ENCODE measurements around the gene CEMIP. TPM values are rescaled to one million over a fixed set of nuclear protein-coding genes. Genes with fewer than 3 reads are reported as not detected.
A peak's percentile ranks its signal among the peaks of the same experiment; 100 is the strongest.

Gene CEMIP
- total RNA-seq, 4 donors from 2014 or later, result 0.11 to 2.0 (median 0.98) TPM

GRCh38 chr15:80967991-80968510 lies 188.9 kb downstream of the CEMIP start:
- Histone ChIP-seq H3K27ac (peak overlapping the region in 2 of 3 donors; percentile 1 to 20), H3K4me1 (peaks cover 7 to 19% of the 10 kb centered on the region in 2 donors)
- intact Hi-C loops (cut with DNase I), result loop anchor here (5.0 to 10.0 kb wide), 2 partner anchors 403 to 516 kb away; no protein-coding TSS in a partner anchor

GRCh38 chr15:80969316-80969715 lies 190.1 kb downstream of the CEMIP start:
- Histone ChIP-seq H3K36me3 (peaks cover 8 to 9% of the 10 kb centered on the region in 2 donors), H3K9me3 (no peaks in the 10 kb centered on the region), H3K27me3 (no peaks in the 10 kb centered on the region), H3K27ac (no peak overlapping the region), H3K4me1 (peaks cover 19 to 31% of the 10 kb centered on the region in 2 donors), H3K4me3 (replicated peaks in 1 of 3) (no peak overlapping the region)
- 67 to 85% methylated on average over 2 to 7 of the region's 7 CpGs for WGBS, 2 donors
- TF ChIP-seq POLR2A (IDR thresholded peaks at IDR 0.05), result no peak
- no peak for TF ChIP-seq CTCF (IDR thresholded peaks at IDR 0.05)
- DNase-seq, result no peak
- intact Hi-C loops (cut with DNase I), result loop anchor here (5.0 to 10.0 kb wide), 2 partner anchors 405 to 517 kb away; no protein-coding TSS in a partner anchor

More at GRCh38 chr15:80967991-80968510, 188.9 kb downstream of the CEMIP start:
- Histone ChIP-seq H3K36me3 (peaks cover 8 to 9% of the 10 kb centered on the region in 2 donors), H3K9me3 (no peaks in the 10 kb centered on the region), H3K27me3 (no peaks in the 10 kb centered on the region), H3K4me3 (replicated peaks in 1 of 3) (no peak overlapping the region)
- WGBS, 2 donors, result 90 to 93% methylated on average over 3 to 4 of the region's 4 CpGs
- DNase-seq, result no peak
- TF ChIP-seq POLR2A (IDR thresholded peaks at IDR 0.05) (no peak), CTCF (IDR thresholded peaks at IDR 0.05) (no peak)

- Histone ChIP-seq H3K9me3 (no peaks in the 10 kb centered on the region), H3K4me3 (replicated peaks in 1 of 3) (no peak overlapping the region), H3K4me1 (peaks cover 22 to 32% of the 10 kb centered on the region in 2 donors), H3K36me3 (peaks cover 8 to 9% of the 10 kb centered on the region in 2 donors), H3K27ac (no peak overlapping the region), H3K27me3 (no peaks in the 10 kb centered on the region)
- WGBS, 2 donors, result 59 to 60% methylated on average over 12 of the region's 12 CpGs
- DNase-seq, result peak; percentile 44 to 71
- TF ChIP-seq CTCF (IDR thresholded peaks at IDR 0.05) (peak; percentile 43 to 83 (median 77)), POLR2A (IDR thresholded peaks at IDR 0.05) (no peak)
- intact Hi-C loops (cut with DNase I), result loop anchor here (5.0 to 10.0 kb wide), 2 partner anchors 193 to 295 kb away; partner anchors contain the start of gene CEMIP
Measured at GRCh38 chr15:80970018-80970657, 191.0 kb downstream of the CEMIP start.

- WGBS, 2 donors, result 94% methylated on average over 3 of the region's 3 CpGs
- H3K4me1 ChIP-seq, result peaks cover 22 to 36% of the 10 kb centered on the region in 2 donors
- H3K9me3 ChIP-seq, result no peaks in the 10 kb centered on the region
- intact Hi-C loops (cut with DNase I), result loop anchor here (5.0 to 10.0 kb wide), 2 partner anchors 193 to 294 kb away; partner anchors contain the start of gene CEMIP
- H3K27me3 ChIP-seq, result no peaks in the 10 kb centered on the region
- peaks cover 8 to 9% of the 10 kb centered on the region in 2 donors for H3K36me3 ChIP-seq
- no peak overlapping the region for H3K27ac ChIP-seq
- TF ChIP-seq POLR2A (IDR thresholded peaks at IDR 0.05) (no peak), CTCF (IDR thresholded peaks at IDR 0.05) (no peak)
- no peak for DNase-seq
- H3K4me3 ChIP-seq (replicated peaks in 1 of 3), result no peak overlapping the region
Measured at GRCh38 chr15:80970658-80971057, 191.5 kb downstream of the CEMIP start.

GRCh38 chr15:80971143-80971542 lies 192.0 kb downstream of the CEMIP start:
- DNase-seq, result no peak
- 83 to 91% methylated on average over 2 of the region's 2 CpGs for WGBS, 2 donors
- no peaks in the 10 kb centered on the region for H3K9me3 ChIP-seq
- peaks cover 22 to 40% of the 10 kb centered on the region in 2 donors for H3K4me1 ChIP-seq
- H3K27ac ChIP-seq, result no peak overlapping the region
- peaks cover 8 to 9% of the 10 kb centered on the region in 2 donors for H3K36me3 ChIP-seq
- no peaks in the 10 kb centered on the region for H3K27me3 ChIP-seq
- TF ChIP-seq CTCF (IDR thresholded peaks at IDR 0.05) (no peak), POLR2A (IDR thresholded peaks at IDR 0.05) (no peak)
- intact Hi-C loops (cut with DNase I), result loop anchor here (5.0 to 10.0 kb wide), 2 partner anchors 194 to 294 kb away; partner anchors contain the start of gene CEMIP
- H3K4me3 ChIP-seq (replicated peaks in 1 of 3), result no peak overlapping the region
